ENCODE data around the gene TMPRSS7. TPM values are rescaled to one million over a fixed set of nuclear protein-coding genes. Genes with fewer than 3 reads are reported as not detected.

Gene TMPRSS7
- total and polyA plus RNA-seq, 2 experiments from 2014 or later: not detected

DNA sequence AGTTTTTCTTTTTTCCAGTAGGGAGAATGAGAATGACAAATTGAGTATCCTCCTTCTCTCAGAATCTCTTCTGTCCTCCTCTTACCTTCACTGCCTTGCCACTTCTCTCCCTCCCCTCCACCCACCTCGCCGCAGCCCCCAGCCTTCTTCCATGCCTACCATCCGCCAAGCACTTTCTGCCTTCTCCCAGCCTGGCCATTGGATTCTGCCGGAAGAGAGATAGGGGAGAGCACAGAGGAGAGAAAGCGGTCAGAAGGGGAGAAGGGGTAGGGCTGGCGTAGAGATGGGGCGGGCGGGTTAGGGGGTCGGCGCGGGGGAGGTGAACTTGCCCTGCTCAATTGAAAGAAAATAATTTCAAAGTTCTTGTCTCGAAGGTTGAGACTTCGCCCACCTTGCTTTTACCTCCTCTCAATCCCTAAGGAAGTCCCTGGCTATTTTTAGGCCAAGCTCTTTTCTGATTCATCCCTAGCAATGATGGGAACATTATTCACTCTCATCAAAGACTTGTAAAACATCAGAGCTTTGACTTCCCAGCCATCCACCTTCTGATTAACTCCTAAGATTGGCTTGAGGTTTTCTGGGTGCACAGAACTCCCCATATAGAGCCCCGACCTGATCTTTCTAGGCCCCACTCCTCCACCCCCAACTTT lies 52.5 kb downstream of the TMPRSS7 start (continued):
- TF ChIP-seq, protein P1, sequence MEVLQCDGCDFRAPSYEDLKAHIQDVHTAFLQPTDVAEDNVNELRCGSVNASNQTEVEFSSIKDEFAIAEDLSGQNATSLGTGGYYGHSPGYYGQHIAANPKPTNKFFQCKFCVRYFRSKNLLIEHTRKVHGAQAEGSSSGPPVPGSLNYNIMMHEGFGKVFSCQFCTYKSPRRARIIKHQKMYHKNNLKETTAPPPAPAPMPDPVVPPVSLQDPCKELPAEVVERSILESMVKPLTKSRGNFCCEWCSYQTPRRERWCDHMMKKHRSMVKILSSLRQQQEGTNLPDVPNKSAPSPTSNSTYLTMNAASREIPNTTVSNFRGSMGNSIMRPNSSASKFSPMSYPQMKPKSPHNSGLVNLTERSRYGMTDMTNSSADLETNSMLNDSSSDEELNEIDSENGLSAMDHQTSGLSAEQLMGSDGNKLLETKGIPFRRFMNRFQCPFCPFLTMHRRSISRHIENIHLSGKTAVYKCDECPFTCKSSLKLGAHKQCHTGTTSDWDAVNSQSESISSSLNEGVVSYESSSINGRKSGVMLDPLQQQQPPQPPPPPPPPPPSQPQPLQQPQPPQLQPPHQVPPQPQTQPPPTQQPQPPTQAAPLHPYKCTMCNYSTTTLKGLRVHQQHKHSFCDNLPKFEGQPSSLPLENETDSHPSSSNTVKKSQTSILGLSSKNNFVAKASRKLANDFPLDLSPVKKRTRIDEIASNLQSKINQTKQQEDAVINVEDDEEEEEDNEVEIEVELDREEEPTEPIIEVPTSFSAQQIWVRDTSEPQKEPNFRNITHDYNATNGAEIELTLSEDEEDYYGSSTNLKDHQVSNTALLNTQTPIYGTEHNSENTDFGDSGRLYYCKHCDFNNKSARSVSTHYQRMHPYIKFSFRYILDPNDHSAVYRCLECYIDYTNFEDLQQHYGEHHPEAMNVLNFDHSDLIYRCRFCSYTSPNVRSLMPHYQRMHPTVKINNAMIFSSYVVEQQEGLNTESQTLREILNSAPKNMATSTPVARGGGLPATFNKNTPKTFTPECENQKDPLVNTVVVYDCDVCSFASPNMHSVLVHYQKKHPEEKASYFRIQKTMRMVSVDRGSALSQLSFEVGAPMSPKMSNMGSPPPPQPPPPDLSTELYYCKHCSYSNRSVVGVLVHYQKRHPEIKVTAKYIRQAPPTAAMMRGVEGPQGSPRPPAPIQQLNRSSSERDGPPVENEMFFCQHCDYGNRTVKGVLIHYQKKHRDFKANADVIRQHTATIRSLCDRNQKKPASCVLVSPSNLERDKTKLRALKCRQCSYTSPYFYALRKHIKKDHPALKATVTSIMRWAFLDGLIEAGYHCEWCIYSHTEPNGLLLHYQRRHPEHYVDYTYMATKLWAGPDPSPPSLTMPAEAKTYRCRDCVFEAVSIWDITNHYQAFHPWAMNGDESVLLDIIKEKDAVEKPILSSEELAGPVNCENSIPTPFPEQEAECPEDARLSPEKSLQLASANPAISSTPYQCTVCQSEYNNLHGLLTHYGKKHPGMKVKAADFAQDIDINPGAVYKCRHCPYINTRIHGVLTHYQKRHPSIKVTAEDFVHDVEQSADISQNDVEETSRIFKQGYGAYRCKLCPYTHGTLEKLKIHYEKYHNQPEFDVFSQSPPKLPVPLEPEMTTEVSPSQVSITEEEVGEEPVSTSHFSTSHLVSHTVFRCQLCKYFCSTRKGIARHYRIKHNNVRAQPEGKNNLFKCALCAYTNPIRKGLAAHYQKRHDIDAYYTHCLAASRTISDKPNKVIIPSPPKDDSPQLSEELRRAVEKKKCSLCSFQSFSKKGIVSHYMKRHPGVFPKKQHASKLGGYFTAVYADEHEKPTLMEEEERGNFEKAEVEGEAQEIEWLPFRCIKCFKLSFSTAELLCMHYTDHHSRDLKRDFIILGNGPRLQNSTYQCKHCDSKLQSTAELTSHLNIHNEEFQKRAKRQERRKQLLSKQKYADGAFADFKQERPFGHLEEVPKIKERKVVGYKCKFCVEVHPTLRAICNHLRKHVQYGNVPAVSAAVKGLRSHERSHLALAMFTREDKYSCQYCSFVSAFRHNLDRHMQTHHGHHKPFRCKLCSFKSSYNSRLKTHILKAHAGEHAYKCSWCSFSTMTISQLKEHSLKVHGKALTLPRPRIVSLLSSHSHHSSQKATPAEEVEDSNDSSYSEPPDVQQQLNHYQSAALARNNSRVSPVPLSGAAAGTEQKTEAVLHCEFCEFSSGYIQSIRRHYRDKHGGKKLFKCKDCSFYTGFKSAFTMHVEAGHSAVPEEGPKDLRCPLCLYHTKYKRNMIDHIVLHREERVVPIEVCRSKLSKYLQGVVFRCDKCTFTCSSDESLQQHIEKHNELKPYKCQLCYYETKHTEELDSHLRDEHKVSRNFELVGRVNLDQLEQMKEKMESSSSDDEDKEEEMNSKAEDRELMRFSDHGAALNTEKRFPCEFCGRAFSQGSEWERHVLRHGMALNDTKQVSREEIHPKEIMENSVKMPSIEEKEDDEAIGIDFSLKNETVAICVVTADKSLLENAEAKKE (CRISPR knock-in tag; IDR thresholded peaks at IDR 0.05): no peak
- TF ChIP-seq ZNF114 (CRISPR knock-in tag; IDR thresholded peaks at IDR 0.05) (no peak), EZH2 (IDR thresholded peaks at IDR 0.05; ENCODE audit: low read depth, unreplicated experiment) (no peak), CTCF (conservative IDR thresholded peaks at IDR 0.05; ENCODE audit: low read depth in 2 of 2) (no peak)

- ATAC-seq (no peak), DNase-seq (ENCODE audit: low spot score) (no peak)
- Histone ChIP-seq H3K4me3 (peak overlapping the region; percentile 94), H3K4me1 (ENCODE audit: insufficient read depth) (peaks cover 29% of the 10 kb centered on the region), H3K36me3 (ENCODE audit: insufficient read depth) (no peaks in the 10 kb centered on the region), H3F3A (replicated peaks; ENCODE audit: low read depth) (peaks cover 5% of the 10 kb centered on the region; the same call in 1 of the 2 replicates), H3K4me2 (peak overlapping the region; percentile 96), H3K27me3 (ENCODE audit: insufficient read depth) (peaks cover 19% of the 10 kb centered on the region), H4K20me1 (replicated peaks; ENCODE audit: insufficient read depth) (peaks cover 3% of the 10 kb centered on the region; the same call in 1 of the 2 replicates), H2AFZ (no peak overlapping the region), H3K27ac (ENCODE audit: low read depth) (no peak overlapping the region), H3K79me2 (replicated peaks; ENCODE audit: insufficient read depth) (peaks cover 52% of the 10 kb centered on the region), H3K9me2 (ENCODE audit: insufficient read depth) (no peaks in the 10 kb centered on the region)
- H3K4me3 Mint-ChIP-seq: peak overlapping the region; percentile 95
- peaks cover 43% of the 10 kb centered on the region for H3K4me1 Mint-ChIP-seq
- no peaks in the 10 kb centered on the region for H3K9me3 Mint-ChIP-seq
- peaks cover 10% of the 10 kb centered on the region for H3K27me3 Mint-ChIP-seq (ENCODE audit: insufficient read depth, low read depth, poor library complexity)
- H3K27ac Mint-ChIP-seq: no peak overlapping the region
- no peaks in the 10 kb centered on the region for H3K36me3 Mint-ChIP-seq (ENCODE audit: low read depth)
- TF ChIP-seq REST (IDR thresholded peaks at IDR 0.05; ENCODE audit: unreplicated experiment) (no peak), CREB1 (CRISPR knock-in tag; IDR thresholded peaks at IDR 0.05; ENCODE audit: low read depth) (no peak)
These were observed 53.2 kb downstream of the TMPRSS7 start for GRCh38 chr3:112087746-112088145.

Data from GM23338 (cell line).